ENCODE results near the gene SOX15.

The SOX15 gene

DNA sequence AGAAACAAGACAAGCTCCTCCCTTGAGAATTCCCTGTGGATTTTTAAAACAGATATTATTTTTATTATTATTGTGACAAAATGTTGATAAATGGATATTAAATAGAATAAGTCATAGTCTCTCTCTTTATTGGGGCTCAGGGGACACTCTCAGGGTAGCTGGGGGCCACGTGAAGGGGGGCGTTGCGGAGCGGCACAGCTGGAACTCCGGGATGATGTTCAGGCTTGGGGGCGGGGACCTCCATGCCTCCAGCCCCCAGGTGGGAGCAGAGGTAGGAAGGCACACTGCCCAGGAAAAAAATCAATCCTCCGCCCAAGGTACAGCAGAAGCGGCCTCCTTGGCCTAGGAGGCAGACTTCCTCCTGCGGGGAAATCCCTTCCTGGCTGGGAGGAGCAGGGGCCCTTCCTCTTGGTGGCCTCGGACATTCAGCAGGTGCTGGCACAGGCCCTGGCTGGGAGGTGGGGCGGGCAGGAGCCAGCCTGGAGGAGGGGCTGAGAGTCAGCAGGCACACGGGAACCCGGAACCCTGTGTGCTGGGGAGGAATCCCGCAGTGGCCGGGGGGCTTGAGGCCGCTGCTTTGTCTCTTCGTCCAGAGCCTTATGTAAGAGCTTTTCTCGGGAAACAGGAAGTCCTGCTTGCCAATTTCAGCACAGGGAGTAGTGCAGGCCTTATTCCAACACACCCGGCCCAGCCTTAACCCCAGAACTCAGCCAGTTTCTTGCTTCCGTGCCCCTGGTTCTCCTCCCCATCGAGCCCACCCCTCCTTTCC lies 31.9 kb downstream of the SOX15 start:
- DNase-seq (ENCODE audit: low read depth) = no peak

DNA sequence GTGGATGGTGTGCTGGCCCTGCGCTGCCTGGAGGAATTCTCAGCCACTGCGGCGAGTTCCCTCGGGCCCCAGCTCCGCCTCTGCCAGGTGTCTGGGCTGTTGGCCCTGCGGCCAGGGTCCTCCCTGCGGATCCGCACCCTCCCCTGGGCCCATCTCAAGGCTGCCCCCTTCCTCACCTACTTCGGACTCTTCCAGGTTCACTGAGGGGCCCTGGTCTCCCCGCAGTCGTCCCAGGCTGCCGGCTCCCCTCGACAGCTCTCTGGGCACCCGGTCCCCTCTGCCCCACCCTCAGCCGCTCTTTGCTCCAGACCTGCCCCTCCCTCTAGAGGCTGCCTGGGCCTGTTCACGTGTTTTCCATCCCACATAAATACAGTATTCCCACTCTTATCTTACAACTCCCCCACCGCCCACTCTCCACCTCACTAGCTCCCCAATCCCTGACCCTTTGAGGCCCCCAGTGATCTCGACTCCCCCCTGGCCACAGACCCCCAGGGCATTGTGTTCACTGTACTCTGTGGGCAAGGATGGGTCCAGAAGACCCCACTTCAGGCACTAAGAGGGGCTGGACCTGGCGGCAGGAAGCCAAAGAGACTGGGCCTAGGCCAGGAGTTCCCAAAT lies 32.6 kb downstream of the SOX15 start:
- DNase-seq (ENCODE audit: low read depth) = no peak

DNA sequence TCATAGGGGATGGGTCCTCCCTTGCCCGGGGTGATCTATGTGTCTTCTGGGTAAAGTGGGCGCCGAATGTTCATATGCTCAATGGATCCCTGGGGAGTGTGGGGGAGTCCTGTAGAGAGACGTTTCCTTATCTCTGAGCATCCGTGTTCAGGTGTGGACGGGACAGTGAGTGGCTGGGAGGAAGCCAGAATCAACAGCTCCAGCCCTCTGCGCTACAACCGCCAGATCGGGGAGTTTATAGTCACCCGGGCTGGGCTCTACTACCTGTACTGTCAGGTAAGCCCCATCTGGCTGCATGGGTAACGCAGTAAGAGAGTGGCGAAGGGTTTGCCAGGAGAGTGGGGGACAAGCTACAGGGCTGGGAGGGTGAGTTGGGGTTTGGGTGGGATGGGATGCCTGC lies 33.3 kb downstream of the SOX15 start:
- no peak for DNase-seq (ENCODE audit: low read depth)

- no peak for DNase-seq (ENCODE audit: low read depth)
Observed at GRCh38 chr17:7555320-7555948, 34.5 kb downstream of the SOX15 start.

GRCh38 chr17:7553356-7553755 lies 36.5 kb downstream of the SOX15 start:
- no peak for DNase-seq (ENCODE audit: low read depth)

- no peak for DNase-seq (ENCODE audit: low read depth)
Observed at GRCh38 chr17:7552621-7553051, 37.3 kb downstream of the SOX15 start.

GRCh38 chr17:7551396-7551795 lies 38.5 kb downstream of the SOX15 start:
- no peak for DNase-seq (ENCODE audit: low read depth)

- DNase-seq (ENCODE audit: low read depth) = no peak
Observed at GRCh38 chr17:7550344-7550743, 39.5 kb downstream of the SOX15 start.

- no peak for DNase-seq (ENCODE audit: low read depth)
Observed at GRCh38 chr17:7549401-7550055, 40.4 kb downstream of the SOX15 start.

GRCh38 chr17:7548585-7549400 lies 41.1 kb downstream of the SOX15 start, which contains the start of gene TNFSF12:
Gene TNFSF12, plus strand, starts transcription at chr17:7549058. Its CDS starts 96 bp downstream, at chr17:7549154.
- DNase-seq (ENCODE audit: low read depth) = no peak

GRCh38 chr17:7544911-7545310 lies 45.0 kb downstream of the SOX15 start:
- no peak for DNase-seq (ENCODE audit: low read depth)

GRCh38 chr17:7541074-7541621 lies 48.7 kb downstream of the SOX15 start:
- no peak for DNase-seq (ENCODE audit: low read depth)

GRCh38 chr17:7538891-7539545 lies 50.9 kb downstream of the SOX15 start:
- DNase-seq (ENCODE audit: low read depth) = no peak
